GM18858 (cell line): Measurements from ENCODE around the gene OR8S1.
"Not testable (repeated sequence)": the region's sequence is repeated elsewhere in the genome, so short reads cannot be mapped to it uniquely, and the experiment has no call there.

ENCODE experiments used
- ATAC-seq: cut with Tn5 transposase; IDR thresholded peaks from one replicate; pipeline ENCODE4 v1.9.1; 2021; ENCODE audit not compliant: unreplicated experiment

The OR8S1 gene

GRCh38 chr12:48525332-48525731 is at the start of gene OR8S1:
TSS of gene OR8S1 (plus strand) at chr12:48525632. CDS start at chr12:48525632, 0 bp downstream.
- no peak for ATAC-seq

GRCh38 chr12:48482198-48482597 is 43.2 kb upstream of the OR8S1 start, which contains the start of gene C12orf54:
TSS of gene C12orf54 (plus strand) at chr12:48482498. CDS start at chr12:48483297, 799 bp downstream.
- no peak for ATAC-seq

GRCh38 chr12:48482930-48483329 is 42.5 kb upstream of the OR8S1 start:
- ATAC-seq = no peak

- ATAC-seq = no peak
These were observed 39.2 kb upstream of the OR8S1 start for GRCh38 chr12:48486261-48486660.

GRCh38 chr12:48486679-48487078 is 38.8 kb upstream of the OR8S1 start:
- ATAC-seq = no peak

GRCh38 chr12:48489012-48489411 is 36.4 kb upstream of the OR8S1 start:
- ATAC-seq = peak; percentile 98

- ATAC-seq = not testable (repeated sequence)
These were observed 36.0 kb upstream of the OR8S1 start for GRCh38 chr12:48489456-48489855.

- not testable (repeated sequence) for ATAC-seq
These were observed 25.2 kb upstream of the OR8S1 start for GRCh38 chr12:48500281-48500680.

- not testable (repeated sequence) for ATAC-seq
These were observed 18.6 kb upstream of the OR8S1 start for GRCh38 chr12:48506836-48507235.

- no peak for ATAC-seq
These were observed 16.4 kb upstream of the OR8S1 start for GRCh38 chr12:48508987-48509386.

- no peak for ATAC-seq
These were observed 15.3 kb upstream of the OR8S1 start for GRCh38 chr12:48510111-48510510.

GRCh38 chr12:48512855-48513254 is 12.6 kb upstream of the OR8S1 start:
- peak; percentile 85 for ATAC-seq

GRCh38 chr12:48514728-48515127 is 10.7 kb upstream of the OR8S1 start:
- no peak for ATAC-seq

GRCh38 chr12:48520381-48520780 is 5.1 kb upstream of the OR8S1 start:
- ATAC-seq = not testable (repeated sequence)

GRCh38 chr12:48527891-48528670 is 2.6 kb downstream of the OR8S1 start:
- ATAC-seq = no peak

GRCh38 chr12:48532601-48533000 is 7.2 kb downstream of the OR8S1 start:
- ATAC-seq = no peak

- no peak for ATAC-seq
These were observed 11.2 kb downstream of the OR8S1 start for GRCh38 chr12:48536602-48537001.

- ATAC-seq = no peak
These were observed 17.0 kb downstream of the OR8S1 start for GRCh38 chr12:48542300-48542928.

- no peak for ATAC-seq
These were observed 20.5 kb downstream of the OR8S1 start for GRCh38 chr12:48545833-48546469.

GRCh38 chr12:48547012-48547411 is 21.6 kb downstream of the OR8S1 start:
- ATAC-seq = not testable (repeated sequence)

GRCh38 chr12:48551636-48552035 is 26.2 kb downstream of the OR8S1 start:
- ATAC-seq = not testable (repeated sequence)
